ENCODE results near the gene RIMBP2. TPM values are rescaled to one million over a fixed set of nuclear protein-coding genes. Genes with fewer than 3 reads are reported as not detected.

Gene RIMBP2
- polyA plus RNA-seq, 1 of the 3 experiments (the other 2 are of a cell fraction), result 0.90 TPM

DNA sequence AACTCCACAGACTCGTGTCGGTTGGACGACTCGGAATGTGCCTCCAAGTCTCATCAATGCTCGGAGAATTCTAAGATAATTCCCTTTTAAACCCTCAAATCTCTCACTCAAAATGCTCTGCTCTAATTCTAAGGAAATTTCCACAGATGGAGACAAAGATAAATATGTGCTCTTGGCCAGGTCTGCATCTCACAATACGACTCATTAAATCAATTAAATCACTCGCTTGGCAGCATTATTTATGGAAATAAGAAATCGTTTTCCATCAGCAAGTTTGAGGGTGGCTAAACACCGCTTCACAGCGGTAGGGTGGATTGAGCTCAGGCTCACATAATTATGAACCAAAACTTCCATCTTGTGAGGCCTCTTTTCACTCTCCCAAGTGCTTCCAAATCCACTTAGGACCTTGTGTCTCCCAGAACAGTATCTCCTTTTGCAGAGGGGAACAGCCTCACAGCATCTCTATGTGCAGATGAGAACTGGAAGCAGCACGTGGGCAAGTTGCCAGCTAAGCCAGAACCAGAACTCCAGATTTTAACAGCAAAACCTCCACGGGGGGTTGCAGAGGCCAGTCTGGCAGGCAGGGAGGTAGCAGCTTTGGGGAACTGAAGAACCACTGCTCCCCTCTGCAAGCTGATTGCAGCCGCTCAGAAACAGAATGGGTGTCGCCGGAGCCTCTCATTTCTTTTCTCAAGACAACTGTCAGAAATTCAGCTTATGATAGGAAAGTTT, 43.8 kb downstream of the RIMBP2 start:
- H3F3A ChIP-seq (replicated peaks; ENCODE audit: insufficient read depth), result no peaks in the 10 kb centered on the region
- H2AFZ ChIP-seq (ENCODE audit: low read depth), result no peak overlapping the region
- DNase-seq, result peak; percentile 67
- POLR2A ChIA-PET, result interaction anchor here (0.6 to 1.0 kb wide), 2 partner anchors 24 to 38 kb away, joined by 3 read pairs; no protein-coding TSS in a partner anchor
- H3K4me3 ChIP-seq (ENCODE audit: low read depth in 2 of 2, low read length in 1 of 2), result no peak overlapping the region; a peak in 1 of 4 replicates
- no peaks in the 10 kb centered on the region for H3K27me3 ChIP-seq (ENCODE audit: insufficient read depth)
- CTCF ChIA-PET, result interaction anchor here (2.2 kb wide), 1 partner anchor 76 kb away, joined by 8 read pairs; no protein-coding TSS in a partner anchor
- H3K4me1 ChIP-seq (ENCODE audit: control insufficient read depth in 1 of 2, insufficient read depth in 2 of 2, low read depth in 1 of 2, low read length in 1 of 2), result peaks cover 0 to 48% of the 10 kb centered on the region in 2 experiments; a peak in 2 of 4 replicates
- H3K36me3 ChIP-seq (replicated peaks in 1 of 2; ENCODE audit: control insufficient read depth in 1 of 2, insufficient read depth in 2 of 2, low read length in 1 of 2), result no peaks in the 10 kb centered on the region
- no peak overlapping the region for H3K4me2 ChIP-seq
- H3K9me3 ChIP-seq, result no peaks in the 10 kb centered on the region
- no peaks in the 10 kb centered on the region for H3K9me2 ChIP-seq
- no peaks in the 10 kb centered on the region for H4K20me1 ChIP-seq (ENCODE audit: insufficient read depth)
- H3K79me2 ChIP-seq (ENCODE audit: insufficient read depth), result no peaks in the 10 kb centered on the region
- TF ChIP-seq, protein P1, sequence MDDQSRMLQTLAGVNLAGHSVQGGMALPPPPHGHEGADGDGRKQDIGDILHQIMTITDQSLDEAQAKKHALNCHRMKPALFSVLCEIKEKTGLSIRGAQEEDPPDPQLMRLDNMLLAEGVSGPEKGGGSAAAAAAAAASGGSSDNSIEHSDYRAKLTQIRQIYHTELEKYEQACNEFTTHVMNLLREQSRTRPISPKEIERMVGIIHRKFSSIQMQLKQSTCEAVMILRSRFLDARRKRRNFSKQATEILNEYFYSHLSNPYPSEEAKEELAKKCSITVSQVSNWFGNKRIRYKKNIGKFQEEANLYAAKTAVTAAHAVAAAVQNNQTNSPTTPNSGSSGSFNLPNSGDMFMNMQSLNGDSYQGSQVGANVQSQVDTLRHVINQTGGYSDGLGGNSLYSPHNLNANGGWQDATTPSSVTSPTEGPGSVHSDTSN (IDR thresholded peaks at IDR 0.05), result no peak
- TF ChIP-seq FOSL2 (IDR thresholded peaks at IDR 0.05; ENCODE audit: borderline replicate concordance, low read depth) (no peak), FOXJ3 (CRISPR knock-in tag; IDR thresholded peaks at IDR 0.05) (no peak), EP300 (IDR thresholded peaks at IDR 0.05; ENCODE audit: borderline replicate concordance in 1 of 2, low read depth in 1 of 2, low read length in 1 of 2) (no peak), CHD2 (IDR thresholded peaks at IDR 0.05; ENCODE audit: low read length, partially characterized antibody) (no peak), TCF12 (IDR thresholded peaks at IDR 0.05) (no peak), RFX5 (IDR thresholded peaks at IDR 0.05; ENCODE audit: low read length) (no peak), POLR2AphosphoS5 (IDR thresholded peaks at IDR 0.05; ENCODE audit: low read depth, low read length) (no peak)
- TF ChIP-seq, protein P2, sequence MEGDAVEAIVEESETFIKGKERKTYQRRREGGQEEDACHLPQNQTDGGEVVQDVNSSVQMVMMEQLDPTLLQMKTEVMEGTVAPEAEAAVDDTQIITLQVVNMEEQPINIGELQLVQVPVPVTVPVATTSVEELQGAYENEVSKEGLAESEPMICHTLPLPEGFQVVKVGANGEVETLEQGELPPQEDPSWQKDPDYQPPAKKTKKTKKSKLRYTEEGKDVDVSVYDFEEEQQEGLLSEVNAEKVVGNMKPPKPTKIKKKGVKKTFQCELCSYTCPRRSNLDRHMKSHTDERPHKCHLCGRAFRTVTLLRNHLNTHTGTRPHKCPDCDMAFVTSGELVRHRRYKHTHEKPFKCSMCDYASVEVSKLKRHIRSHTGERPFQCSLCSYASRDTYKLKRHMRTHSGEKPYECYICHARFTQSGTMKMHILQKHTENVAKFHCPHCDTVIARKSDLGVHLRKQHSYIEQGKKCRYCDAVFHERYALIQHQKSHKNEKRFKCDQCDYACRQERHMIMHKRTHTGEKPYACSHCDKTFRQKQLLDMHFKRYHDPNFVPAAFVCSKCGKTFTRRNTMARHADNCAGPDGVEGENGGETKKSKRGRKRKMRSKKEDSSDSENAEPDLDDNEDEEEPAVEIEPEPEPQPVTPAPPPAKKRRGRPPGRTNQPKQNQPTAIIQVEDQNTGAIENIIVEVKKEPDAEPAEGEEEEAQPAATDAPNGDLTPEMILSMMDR (IDR thresholded peaks at IDR 0.05), result no peak
- TF ChIP-seq, protein P3, sequence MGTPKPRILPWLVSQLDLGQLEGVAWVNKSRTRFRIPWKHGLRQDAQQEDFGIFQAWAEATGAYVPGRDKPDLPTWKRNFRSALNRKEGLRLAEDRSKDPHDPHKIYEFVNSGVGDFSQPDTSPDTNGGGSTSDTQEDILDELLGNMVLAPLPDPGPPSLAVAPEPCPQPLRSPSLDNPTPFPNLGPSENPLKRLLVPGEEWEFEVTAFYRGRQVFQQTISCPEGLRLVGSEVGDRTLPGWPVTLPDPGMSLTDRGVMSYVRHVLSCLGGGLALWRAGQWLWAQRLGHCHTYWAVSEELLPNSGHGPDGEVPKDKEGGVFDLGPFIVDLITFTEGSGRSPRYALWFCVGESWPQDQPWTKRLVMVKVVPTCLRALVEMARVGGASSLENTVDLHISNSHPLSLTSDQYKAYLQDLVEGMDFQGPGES (IDR thresholded peaks at IDR 0.05; ENCODE audit: low read depth, low read length), result no peak
- TF ChIP-seq, protein P4, sequence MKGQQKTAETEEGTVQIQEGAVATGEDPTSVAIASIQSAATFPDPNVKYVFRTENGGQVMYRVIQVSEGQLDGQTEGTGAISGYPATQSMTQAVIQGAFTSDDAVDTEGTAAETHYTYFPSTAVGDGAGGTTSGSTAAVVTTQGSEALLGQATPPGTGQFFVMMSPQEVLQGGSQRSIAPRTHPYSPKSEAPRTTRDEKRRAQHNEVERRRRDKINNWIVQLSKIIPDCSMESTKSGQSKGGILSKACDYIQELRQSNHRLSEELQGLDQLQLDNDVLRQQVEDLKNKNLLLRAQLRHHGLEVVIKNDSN (IDR thresholded peaks at IDR 0.05; ENCODE audit: borderline replicate concordance, low read depth), result no peak
- WGBS (ENCODE audit: low lambda C conversion rate), result 45% methylated on average over 15 of the region's 15 CpGs
- no peak overlapping the region for H3K9ac ChIP-seq
- peak overlapping the region in 1 of 2 experiments; percentile 77; a peak in 2 of 4 replicates for H3K27ac ChIP-seq (ENCODE audit: low read depth in 2 of 2, low read length in 1 of 2)

Measured in SK-N-SH (cell line).